HG03469 (cell line): ENCODE results near the gene TXNRD2.
"Not testable (repeated sequence)": the region's sequence is repeated elsewhere in the genome, so short reads cannot be mapped to it uniquely, and the experiment has no call there.

Experiments used
- ATAC-seq: cut with Tn5 transposase; IDR thresholded peaks from one replicate; pipeline ENCODE4 v1.9.1; 2021; ENCODE audit warnings: mild to moderate bottlenecking, moderate library complexity, moderate number of reproducible peaks; ENCODE audit not compliant: unreplicated experiment

The TXNRD2 gene

DNA sequence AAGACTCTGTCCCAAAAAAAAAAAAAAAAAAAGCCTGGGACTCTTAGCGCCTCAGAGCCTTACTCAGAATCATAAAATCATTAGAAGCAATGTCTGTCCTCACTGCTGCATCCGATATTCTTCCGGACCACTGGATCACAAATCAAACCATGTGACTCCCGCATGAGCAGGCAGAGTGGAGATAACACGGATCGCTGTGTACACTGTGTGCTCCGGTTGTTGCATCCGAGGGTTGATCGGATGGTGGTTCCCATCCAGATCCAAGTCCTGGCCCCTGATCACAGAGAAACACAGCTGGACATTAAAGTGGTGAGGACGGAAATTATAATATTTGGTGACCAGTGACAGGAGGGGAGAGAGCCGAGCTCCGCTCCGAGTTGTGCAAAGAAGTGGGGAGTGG is 9.7 kb upstream of the TXNRD2 start:
- no peak for ATAC-seq

DNA sequence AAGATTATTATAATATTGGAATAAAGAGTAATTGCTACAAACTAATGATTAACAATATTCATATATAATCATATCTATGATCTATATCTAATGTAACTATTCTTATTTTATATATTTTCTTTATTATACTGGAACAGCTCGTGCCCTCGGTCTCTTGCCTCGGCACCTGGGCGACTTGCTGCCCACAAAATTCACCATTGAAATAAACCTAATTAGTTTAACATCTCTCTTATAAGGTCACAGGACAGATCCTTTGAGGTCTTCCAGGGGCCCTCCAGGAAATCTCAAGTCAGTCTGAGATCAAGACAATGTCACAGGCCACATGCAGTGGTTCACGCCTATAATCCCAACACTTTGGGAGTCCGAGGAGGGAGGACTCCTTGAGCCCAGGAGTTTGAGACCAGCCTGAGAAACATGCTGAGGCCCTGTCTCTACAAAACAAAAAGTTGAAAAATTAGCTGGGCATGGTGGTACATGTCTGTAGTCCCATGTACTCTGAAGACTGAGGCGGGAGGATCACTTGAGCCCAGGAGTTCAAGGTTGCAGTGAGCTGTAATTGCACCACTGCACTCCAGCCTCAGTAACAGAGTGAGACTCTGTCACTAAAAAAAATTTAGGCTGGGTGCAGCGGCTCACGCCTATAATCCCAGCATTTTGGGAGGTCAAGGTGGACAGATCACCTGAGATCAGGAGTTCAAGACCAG is 6.6 kb upstream of the TXNRD2 start:
- no peak for ATAC-seq

DNA sequence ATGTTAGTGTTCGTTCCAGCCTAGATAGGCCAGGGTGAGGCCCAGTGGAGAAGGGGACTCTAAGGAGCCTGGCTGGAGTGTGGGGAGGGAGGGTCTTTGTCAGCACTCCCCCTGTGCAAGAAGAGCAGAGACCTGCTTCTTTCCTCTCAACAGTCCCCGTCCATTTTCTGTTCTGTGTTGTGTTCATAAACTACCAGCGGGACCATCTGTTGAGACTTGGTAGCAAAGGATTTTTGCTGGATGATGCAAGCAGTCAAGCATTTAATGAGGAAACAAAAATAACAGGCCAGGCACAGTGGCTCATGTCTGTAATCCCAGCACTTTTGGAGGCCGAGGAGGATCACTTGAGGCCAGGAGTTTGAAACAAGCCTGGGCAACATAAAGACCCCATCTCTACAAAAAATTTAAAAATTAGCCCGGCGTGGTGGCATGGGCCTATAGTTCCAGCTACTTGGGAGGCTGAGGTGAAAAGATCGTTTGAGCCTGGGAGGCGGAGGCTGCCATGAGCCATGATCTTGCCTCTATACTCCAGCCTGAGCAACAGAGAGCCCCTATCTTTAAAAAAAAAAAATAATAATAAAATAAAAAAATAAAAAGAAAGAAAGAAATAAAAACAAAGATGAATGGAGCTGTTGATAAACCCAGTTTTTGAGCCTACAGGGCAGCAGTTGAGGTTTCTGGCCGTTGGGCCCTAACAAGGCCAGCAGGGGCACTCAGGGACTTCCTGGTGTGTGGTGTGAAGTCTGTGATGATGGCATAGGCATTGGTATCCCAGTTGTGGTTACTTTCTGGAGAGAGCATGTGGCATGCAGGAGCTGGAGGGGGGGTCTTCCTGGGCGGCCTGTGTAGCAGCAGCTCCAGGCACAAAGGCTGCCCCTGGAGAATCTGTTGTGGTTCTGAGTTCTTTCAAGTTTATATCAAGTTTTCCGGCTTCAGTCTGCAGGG is 1.7 kb upstream of the TXNRD2 start:
- no peak for ATAC-seq

DNA sequence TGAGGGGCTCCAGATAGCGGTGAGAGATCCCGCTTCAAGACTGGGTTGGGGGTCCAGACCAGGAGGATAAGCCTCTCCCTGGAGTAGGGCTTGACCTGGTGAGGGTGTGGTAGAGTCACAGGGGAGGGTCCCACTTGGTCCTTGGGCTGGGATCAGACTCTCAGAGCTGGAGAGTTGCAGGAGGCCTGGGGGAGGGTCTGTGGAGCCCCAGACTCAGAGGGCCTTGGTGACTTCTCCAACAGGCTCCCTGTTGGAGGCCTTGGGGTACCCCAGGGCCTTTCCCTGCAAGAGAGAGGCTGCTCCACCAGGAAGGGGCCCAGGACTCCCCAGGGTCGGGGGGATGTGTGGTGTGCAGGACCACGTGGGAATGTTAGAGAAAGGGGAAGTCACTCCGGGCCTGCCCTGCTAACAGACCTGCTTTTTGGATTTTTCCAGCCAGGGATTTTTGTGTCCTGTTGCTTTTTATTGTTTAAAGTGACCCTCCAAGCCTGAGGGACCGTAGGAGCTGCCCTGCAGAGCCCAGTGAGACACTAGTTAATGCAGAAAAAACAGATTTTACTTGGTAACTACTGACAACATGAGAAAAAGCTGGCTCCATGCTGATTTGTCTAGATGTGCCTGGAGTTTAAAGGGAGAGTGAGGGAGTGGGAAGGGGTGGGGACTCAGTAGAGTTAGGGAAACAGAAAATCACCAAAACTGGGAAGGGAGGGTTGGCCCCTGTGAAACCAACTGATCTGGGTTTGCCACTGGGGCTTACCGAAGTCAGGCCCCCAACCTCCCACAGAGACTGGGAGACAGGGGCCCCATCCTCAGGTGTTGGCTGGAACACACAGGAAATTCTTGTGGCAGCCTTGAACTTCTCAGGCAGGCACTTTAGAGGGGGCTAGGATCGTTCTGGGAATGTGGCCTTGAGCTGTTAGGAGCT is 801 bp upstream of the TXNRD2 start:
- no peak for ATAC-seq

DNA sequence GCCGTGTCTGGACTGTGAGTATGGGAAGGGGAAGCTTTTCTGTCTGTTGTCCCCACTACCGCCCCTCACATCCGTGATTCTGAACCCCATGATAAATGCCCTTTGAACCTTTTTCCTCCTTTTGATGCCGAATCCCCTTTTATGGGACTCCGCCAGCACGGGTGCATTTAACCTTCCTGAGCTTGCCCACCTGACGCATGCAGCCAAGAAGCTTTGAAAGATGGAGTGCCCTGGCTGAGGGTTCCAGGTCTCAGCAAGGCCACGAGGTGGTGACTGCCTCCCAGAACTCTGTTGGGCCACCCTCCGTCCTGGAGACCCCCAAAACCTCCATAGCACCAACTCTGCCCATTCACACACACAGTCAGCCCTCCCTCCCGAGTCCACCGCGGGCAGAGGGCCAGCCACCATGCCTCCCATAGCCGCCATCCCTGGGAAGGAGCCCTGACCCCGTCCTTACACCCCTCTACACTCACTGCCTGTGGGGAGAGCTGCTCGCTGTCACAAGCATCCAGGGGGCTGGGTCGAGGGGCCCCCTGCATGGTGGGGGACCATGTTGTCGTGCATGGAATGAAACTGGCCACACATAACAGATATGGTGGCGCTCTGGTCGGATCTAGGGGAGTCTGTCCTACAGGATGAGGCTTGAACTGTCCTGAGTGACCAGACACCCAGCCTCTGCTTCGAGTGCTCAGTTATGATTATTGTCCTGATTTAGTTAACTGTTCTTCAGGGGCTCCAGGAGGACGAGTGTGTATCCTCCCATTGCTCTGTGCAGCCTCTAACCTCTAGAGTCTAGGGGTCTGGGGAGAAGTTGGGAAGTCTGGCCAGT is 868 bp downstream of the TXNRD2 start:
- no peak for ATAC-seq

DNA sequence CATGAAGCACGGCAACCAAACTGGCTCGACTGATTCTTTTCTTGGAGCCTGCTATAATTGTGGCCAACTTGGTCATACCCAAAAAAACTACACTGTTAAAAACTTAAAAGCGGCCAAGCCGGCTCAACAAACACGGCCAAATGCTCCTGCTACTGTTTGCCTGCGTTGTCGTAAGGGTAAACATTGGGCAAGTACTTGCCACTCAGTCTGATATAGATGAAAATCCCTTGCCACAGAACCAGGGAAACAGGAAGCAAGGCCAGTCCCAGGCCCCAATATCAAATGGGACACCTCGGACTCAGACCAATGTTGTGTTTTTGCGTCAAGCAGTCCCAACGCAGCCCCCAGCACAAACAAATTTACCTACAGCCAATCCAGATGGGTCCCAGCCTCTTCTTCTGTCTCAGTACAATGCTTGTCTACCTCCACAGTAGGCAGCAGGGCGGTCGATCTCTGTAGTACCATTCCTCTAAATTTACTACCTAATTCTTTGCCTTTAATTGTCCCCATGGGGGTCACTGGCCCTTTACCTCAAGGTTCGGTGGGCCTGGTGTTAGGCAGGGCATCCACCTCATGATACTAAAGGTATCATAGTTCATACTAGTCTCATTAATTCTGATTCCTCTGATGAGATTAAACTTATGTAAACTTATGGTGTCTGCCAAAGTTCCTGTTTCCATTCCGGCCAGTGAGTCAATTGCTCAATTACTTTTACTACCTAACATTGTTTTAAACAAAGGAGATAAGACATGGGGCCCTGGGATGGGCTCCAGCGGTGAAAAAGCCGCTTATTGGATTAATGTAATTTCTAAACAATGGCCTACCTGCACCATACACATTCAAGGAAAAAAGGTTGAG is 3.8 kb downstream of the TXNRD2 start:
- ATAC-seq: no peak

DNA sequence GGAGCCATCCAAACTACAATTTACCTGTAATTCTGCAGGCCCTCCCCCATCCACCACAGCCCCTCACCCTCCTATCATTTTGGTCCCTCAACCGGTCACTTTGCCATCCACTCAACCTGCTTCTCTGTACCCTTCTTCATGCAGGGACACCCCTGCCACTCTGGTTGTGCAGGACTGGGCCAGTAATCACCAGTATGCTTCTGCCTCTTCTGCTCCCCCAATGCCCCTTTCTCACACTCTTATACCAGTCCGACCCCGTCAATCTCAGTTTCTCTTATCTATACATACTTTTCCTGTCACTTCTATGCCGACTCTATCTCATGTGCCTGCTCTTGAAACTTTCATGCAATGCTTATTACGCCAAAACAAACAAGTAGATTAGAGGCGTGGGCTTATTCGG is 5.1 kb downstream of the TXNRD2 start:
- no peak for ATAC-seq

DNA sequence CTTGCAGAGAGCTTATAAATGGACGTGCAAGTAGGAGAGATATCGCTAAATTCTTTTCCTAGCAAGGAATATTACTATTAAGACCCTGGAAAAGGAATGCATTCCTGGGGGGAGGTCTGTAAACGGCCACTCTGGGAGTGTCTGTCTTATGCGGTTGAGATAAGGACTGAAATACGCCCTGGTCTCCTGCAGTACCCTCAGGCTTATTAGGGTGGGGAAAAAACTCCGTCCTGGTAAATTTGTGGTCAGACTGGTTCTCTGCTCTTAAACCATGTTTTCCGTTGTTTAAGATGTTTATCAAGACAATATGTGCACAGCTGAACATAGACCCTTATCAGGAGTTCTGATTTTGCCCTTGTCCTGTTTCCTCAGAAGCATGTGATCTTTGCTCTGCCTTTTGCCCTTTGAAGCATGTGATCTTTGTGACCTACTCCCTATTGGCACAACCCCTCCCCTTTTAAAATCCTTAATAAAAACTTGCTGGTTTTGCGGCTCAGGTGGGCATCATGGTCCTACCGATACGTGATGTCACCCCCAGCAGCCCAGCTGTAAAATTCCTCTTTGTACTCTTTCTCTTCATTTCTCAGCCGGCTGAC is 6.4 kb downstream of the TXNRD2 start:
- ATAC-seq: not testable (repeated sequence)

DNA sequence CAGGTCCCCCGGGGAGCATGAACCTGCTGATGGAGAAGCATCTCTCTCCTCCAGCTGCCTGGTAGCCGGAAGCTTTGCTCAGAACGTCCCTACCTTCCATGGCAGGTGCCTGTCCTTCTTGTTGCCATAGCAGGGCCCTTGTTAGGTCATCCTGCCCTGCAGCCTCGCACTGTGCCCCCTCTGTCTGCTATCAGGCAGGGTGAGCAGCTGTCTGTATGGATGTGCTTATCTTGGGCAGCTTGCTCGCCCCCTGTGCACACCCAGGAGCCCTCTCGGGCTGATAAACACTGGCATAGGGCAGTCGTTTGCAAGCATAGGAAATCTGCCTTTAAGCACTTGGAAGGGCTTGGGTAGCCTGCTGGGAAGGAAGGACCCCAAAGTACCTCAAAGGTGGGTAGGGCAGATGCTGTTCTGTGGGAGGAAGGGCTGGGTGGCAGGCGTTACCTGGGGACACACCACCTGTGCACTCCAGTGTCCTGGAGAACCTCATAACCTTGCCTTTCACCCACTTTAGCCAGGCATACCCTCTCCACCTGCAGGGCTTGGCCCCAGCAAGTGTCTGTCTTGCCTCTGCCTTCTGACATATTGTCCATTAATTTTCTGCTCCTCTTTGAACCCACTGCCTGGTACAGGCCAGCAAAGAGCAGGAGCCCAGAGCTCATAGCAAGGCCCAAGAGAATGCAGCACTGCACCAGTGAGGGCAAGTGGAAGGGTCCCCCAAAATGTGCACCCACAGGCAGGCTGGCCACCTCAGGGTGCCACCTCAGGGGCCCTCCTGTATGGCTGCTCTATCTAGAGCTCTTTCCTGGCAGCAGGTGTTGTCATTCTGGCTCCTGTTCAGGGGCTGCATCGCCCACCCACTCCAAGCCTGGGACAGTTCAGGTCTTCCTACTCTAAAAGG is 8.0 kb downstream of the TXNRD2 start:
- no peak for ATAC-seq

DNA sequence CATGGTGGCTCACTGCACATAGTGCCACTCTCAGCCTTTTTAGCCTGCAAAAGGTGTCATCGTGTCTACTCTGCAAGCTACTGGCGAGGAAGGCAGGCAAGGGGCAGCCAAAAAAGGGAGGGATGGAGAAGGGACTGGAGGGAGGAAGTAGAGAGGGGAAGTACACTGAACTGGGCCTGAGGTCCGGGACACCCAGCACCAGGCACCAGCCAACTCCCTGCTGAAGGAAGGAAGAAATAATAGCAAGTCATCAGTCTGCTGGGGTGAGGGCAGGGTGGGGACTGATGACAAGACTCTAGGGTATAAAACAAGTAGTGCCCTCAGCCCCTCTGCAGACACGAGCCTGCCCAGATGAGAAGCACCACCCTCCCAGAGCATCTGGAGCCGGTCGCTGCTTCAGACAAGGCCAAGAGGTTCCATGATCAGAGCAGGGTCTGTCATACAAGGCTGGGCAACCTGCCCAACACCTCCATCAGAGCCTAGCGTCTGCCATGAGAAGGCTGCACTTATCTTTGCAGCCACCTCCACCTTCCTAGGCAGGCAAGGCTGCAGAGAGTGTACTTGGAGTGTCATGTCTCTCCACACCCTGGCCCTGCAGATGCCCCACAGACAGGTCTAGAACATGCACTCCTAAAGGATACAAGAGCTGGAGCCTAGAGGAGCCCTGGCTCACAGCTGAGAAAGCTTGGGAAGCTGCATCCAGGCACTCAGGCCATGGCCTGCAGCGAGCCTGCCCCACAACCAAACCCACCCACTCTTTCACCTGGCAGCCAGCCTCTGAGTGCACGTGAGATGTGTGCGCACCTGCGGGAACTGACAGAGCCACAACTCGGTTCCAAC is 9.0 kb downstream of the TXNRD2 start:
- no peak for ATAC-seq

DNA sequence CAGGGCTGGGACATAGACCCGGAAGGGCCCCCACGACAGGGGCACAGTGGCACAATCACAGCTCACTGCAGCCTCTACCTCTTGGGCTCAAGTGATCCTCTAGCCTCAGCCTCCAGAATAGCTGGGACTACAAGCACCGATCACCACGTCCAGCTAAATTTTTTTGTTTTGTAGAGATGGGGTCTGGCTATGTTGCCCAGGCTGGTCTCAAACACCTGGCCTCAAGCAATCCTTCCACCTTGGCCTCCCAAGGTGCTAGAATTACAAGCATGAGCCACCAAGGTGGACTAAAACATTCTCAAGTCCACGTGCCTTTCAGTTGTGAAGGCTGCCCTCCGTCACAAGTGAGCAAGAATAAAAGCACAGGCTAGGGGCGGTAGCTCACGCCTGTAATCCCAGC is 10.1 kb downstream of the TXNRD2 start:
- ATAC-seq: no peak

DNA sequence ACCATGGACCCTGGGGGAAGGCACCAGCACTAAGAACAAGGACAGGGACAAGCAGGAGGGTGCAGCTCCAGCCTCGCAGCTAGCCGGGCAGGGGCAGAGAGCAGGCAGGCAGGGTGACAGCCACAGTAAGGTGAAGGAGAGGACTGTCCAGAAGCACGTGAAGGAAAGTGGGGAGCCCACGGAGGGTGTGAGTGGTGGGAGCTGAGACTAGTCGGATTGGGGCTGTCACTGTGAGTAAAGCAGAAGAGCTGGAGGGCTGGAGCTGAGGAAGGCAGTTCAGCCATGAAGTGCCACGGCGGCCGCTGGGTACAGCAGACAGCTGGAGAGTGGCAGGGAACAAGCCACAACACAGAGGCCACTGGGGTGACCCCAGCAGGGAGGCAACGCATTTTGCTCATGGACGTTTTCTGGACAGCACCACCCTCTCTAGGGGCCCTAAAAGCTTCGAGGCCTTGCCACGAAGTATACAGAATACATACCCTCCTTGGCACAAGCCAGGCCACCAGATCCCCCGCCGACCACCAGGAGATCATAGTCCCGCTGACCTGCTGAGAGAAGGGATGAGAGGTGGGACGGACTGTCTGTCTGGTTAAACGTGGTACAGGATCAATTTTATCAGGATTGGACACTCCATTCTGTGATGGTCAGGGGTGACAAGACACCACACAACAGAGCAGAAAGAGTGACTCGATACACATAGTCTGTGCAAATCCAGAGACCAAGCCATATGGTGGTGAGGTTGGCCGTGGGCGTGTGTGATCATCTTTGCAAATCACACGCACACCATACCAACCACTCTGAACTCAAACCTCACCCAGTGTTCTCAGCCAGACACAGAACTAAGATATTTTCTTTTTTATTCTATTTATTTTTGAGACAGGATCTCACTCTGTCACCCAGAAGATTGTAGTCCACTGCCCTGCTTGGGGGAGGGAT is 10.8 kb downstream of the TXNRD2 start:
- ATAC-seq: no peak

DNA sequence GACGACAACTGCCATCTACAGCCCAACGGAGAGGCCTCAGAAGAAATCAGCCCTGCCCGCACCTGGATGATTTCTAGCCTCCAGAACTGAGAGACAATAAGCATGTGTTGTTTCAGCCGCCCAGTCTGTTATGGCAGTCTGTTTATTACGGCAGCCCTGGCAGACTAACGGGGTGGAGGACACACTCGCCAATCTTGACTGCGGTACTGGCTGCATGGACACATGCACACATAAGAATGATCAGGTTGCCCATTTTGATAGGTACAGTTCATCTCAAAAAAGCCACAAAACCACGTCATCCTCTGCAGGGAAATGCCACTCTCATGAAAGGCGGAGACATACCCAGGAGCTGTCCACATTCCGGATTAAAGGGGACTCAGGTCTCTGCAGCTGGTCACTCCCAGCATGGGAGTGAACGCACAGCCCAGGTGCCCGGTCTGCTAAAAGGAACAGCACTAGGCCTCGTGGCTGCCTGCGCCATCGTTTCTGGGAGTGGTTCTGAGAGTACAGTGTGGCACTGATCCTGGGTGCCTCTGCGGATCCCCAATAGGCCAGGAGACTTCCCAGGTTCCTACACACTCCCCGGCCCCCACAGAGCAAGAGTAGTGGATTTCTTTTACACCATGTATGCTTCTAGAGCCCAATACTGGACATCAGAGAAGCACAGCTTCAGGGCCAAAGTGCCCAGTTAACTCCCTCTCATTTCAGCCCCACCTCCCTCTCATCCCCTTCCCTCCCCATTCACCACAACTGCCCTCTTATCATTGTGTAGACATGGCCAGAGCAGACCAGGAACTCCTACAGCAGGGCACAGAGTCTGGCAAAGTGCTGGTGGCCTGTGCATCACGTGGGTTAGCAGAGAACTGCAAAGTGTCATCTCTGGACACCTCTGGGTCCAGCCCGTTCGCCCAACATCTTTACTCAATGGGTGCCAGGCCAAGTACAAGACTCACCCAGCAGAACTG is 11.8 kb downstream of the TXNRD2 start:
- no peak for ATAC-seq

DNA sequence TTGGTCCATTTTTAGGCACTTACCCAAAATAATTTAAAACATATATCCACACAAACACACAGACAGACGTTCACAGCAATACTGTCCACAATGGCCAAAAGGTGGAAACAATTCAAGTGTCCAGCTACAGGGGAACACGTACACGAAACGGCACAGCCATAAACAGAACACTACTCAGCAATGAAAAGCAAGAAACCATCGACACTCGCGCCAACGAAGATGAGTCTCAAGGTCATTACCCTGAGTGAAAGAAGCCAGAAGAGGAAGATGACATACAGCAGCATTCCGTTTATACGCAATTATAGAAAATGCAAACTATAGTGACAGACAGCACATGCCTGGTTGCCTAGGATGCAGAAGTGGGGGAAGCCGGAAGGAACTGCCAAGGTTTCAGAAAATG is 13.4 kb downstream of the TXNRD2 start:
- no peak for ATAC-seq

DNA sequence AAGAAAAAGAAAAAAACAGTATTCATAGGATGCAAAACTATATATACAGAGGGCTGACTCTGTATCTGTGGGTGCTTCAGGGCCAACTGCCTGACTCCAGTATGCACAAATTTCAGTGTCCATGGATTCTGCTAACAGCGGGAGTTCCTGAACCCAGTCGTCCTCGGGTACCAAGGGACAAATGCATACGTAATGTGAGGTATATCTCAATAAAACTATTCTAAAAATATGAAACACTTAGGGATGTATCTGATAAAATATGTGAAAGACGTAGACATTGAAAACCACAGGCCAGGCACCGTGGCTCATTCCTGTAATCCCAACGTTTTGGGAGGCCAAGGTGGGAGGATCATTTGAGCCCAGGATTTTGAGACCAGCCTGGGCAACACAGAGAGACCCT is 13.9 kb downstream of the TXNRD2 start:
- ATAC-seq: no peak
